RKO (cell line): ENCODE data around the gene RUFY3.
"Not testable (repeated sequence)": the region's sequence is repeated elsewhere in the genome, so short reads cannot be mapped to it uniquely, and the experiment has no call there.

Experiments used
- DNase-seq: peaks from one replicate; pipeline ENCODE4 v3.0.0-alpha.2; 2016; ENCODE audit warnings: low spot score

Gene RUFY3

GRCh38 chr4:70840631-70841030 lies 118.9 kb downstream of the RUFY3 start:
- not testable (repeated sequence) for DNase-seq

GRCh38 chr4:70841211-70841610 lies 119.4 kb downstream of the RUFY3 start:
- DNase-seq: no peak

GRCh38 chr4:70841951-70842350 lies 120.2 kb downstream of the RUFY3 start:
- no peak for DNase-seq

- DNase-seq: no peak
Measured at GRCh38 chr4:70842761-70843435, 121.1 kb downstream of the RUFY3 start.

- DNase-seq: no peak
Measured at GRCh38 chr4:70844180-70844579, 122.4 kb downstream of the RUFY3 start.

GRCh38 chr4:70849291-70849690 lies 127.5 kb downstream of the RUFY3 start:
- DNase-seq: no peak

- no peak for DNase-seq
Measured at GRCh38 chr4:70855464-70855863, 133.7 kb downstream of the RUFY3 start.
